Endothelial cell (in vitro differentiated cells): ENCODE results near the gene SLC9A9. TPM values are rescaled to one million over a fixed set of nuclear protein-coding genes. Genes with fewer than 3 reads are reported as not detected.

Experiments
- DNase-seq: peaks from one replicate; pipeline ENCODE4 v3.0.0; 2021; ENCODE audit warnings: low spot score
- H3K27ac Mint-ChIP-seq: one replicate; pipeline ENCODE4 v1.8.0; 2021; ENCODE audit warnings: mixed read lengths, inconsistent platforms; ENCODE audit not compliant: unreplicated experiment
- H3K27me3 Mint-ChIP-seq: one replicate; pipeline ENCODE4 v1.8.0; 2021; ENCODE audit warnings: mild to moderate bottlenecking, moderate library complexity, mixed read lengths, inconsistent platforms; ENCODE audit not compliant: unreplicated experiment
- H3K36me3 Mint-ChIP-seq: one replicate; pipeline ENCODE4 v1.8.0; 2021; ENCODE audit warnings: mild to moderate bottlenecking, low read depth, mixed read lengths, inconsistent platforms; ENCODE audit not compliant: unreplicated experiment
- H3K4me1 Mint-ChIP-seq: one replicate; pipeline ENCODE4 v1.8.0; 2021; ENCODE audit warnings: mild to moderate bottlenecking, mixed read lengths, inconsistent platforms; ENCODE audit not compliant: unreplicated experiment
- H3K4me3 Mint-ChIP-seq: one replicate; pipeline ENCODE4 v1.8.0; 2021; ENCODE audit warnings: mild to moderate bottlenecking, mixed read lengths, inconsistent platforms; ENCODE audit not compliant: unreplicated experiment
- H3K9me3 Mint-ChIP-seq: one replicate; pipeline ENCODE4 v1.8.0; 2021; ENCODE audit warnings: mixed read lengths, inconsistent platforms; ENCODE audit not compliant: unreplicated experiment
- CTCF ChIP-seq: fragments of 200-600 bp; sonication (generic); IDR thresholded peaks from one replicate; pipeline ENCODE4 v1.5.0; 2021; ENCODE audit warnings: antibody characterized with exemption; ENCODE audit not compliant: unreplicated experiment
- total RNA-seq: library from RNA; stranded (reverse); fragmentation: NEBNext Ultra II Directional; extraction: Animal tissue kit (Norgen Biotek cat#: 25700); gene quantifications from one replicate; pipeline ENCODE4 v1.2.1, GENCODE V29; 2021; ENCODE audit not compliant: unreplicated experiment

SLC9A9 gene
- total RNA-seq, 1 donor from 2014 or later, result 7.9 TPM

- H3K27ac Mint-ChIP-seq, result no peak overlapping the region
- H3K27me3 Mint-ChIP-seq, result no peaks in the 10 kb centered on the region
- no peak for TF ChIP-seq CTCF
- H3K9me3 Mint-ChIP-seq, result no peaks in the 10 kb centered on the region
- no peak for DNase-seq
- H3K4me3 Mint-ChIP-seq, result no peak overlapping the region
- peaks cover 7% of the 10 kb centered on the region for H3K4me1 Mint-ChIP-seq
- no peaks in the 10 kb centered on the region for H3K36me3 Mint-ChIP-seq
Observed at GRCh38 chr3:143416229-143416628, 432.0 kb downstream of the SLC9A9 start.

GRCh38 chr3:143414571-143415253 lies 433.6 kb downstream of the SLC9A9 start:
- H3K27me3 Mint-ChIP-seq, result no peaks in the 10 kb centered on the region
- DNase-seq, result no peak
- no peak for TF ChIP-seq CTCF
- no peaks in the 10 kb centered on the region for H3K9me3 Mint-ChIP-seq
- H3K36me3 Mint-ChIP-seq, result no peaks in the 10 kb centered on the region
- no peak overlapping the region for H3K4me3 Mint-ChIP-seq
- H3K4me1 Mint-ChIP-seq, result peaks cover 7% of the 10 kb centered on the region
- H3K27ac Mint-ChIP-seq, result no peak overlapping the region

- Mint-ChIP-seq H3K9me3 (no peaks in the 10 kb centered on the region), H3K4me3 (no peak overlapping the region), H3K27me3 (no peaks in the 10 kb centered on the region), H3K36me3 (no peaks in the 10 kb centered on the region), H3K27ac (no peak overlapping the region), H3K4me1 (peaks cover 9% of the 10 kb centered on the region)
- no peak for TF ChIP-seq CTCF
- DNase-seq, result no peak
Observed at GRCh38 chr3:143413372-143413771, 434.9 kb downstream of the SLC9A9 start.

- H3K27me3 Mint-ChIP-seq, result no peaks in the 10 kb centered on the region
- H3K27ac Mint-ChIP-seq, result no peak overlapping the region
- H3K9me3 Mint-ChIP-seq, result no peaks in the 10 kb centered on the region
- DNase-seq, result no peak
- no peak for TF ChIP-seq CTCF
- H3K4me1 Mint-ChIP-seq, result peaks cover 9% of the 10 kb centered on the region
- H3K36me3 Mint-ChIP-seq, result no peaks in the 10 kb centered on the region
- no peak overlapping the region for H3K4me3 Mint-ChIP-seq
Observed at GRCh38 chr3:143412084-143412483, 436.2 kb downstream of the SLC9A9 start.

GRCh38 chr3:143410259-143410658 lies 438.0 kb downstream of the SLC9A9 start:
- no peaks in the 10 kb centered on the region for H3K36me3 Mint-ChIP-seq
- no peak for DNase-seq
- H3K9me3 Mint-ChIP-seq, result no peaks in the 10 kb centered on the region
- H3K4me1 Mint-ChIP-seq, result peaks cover 9% of the 10 kb centered on the region
- H3K4me3 Mint-ChIP-seq, result no peak overlapping the region
- H3K27ac Mint-ChIP-seq, result no peak overlapping the region
- TF ChIP-seq CTCF, result no peak
- H3K27me3 Mint-ChIP-seq, result no peaks in the 10 kb centered on the region
